Lower leg skin (tissue), 4 donors: ENCODE data around the gene SPTB. TPM values are rescaled to one million over a fixed set of nuclear protein-coding genes. Genes with fewer than 3 reads are reported as not detected.

Source experiments
- DNase-seq, 2 donors: peaks; one replicate each; pipeline ENCODE4 v3.0.0-alpha.2; 2019; ENCODE audit warnings: low spot score in 2 of 2
- H3K4me3 ChIP-seq: fragments of 200-600 bp; sonication (generic); 2 replicates; pipeline ENCODE4 v1.5.1; 2017; ENCODE audit warnings: mild to moderate bottlenecking, low read depth; ENCODE audit not compliant: poor library complexity, severe bottlenecking
- CTCF ChIP-seq, 3 donors: fragments of 450-650 bp; IDR thresholded peaks; one replicate each; pipeline ENCODE4 v1.5.1; 2016; ENCODE audit warnings: antibody characterized with exemption in 3 of 3, mild to moderate bottlenecking in 3 of 3, moderate library complexity in 2 of 3
- POLR2A ChIP-seq, 2 donors: fragments of 450-650 bp; IDR thresholded peaks; one replicate each; pipeline ENCODE4 v1.6.1; 2016 to 2017; ENCODE audit warnings: antibody characterized with exemption in 2 of 2, mild to moderate bottlenecking in 1 of 2, moderate library complexity in 1 of 2
- WGBS, 2 donors: methylation state at CpG; one replicate each; pipeline ENCODE4 v1.1.5; 2018; 5-methylcytosine and 5-hydroxymethylcytosine counted together
- intact Hi-C: fragments of 100-400 bp; cut with DNase I; formaldehyde crosslinking; loops from one replicate; pipeline ENCODE4 v1.15.0; 2023; ENCODE audit warnings: low total_unique reads
- total RNA-seq, 4 donors: library from RNA; depleted of rRNA; stranded (reverse); fragments of >200 nt; gene quantifications; one replicate each; pipeline ENCODE4 v1.1.0, GENCODE V29; 2016

Gene SPTB
- total RNA-seq, 4 donors from 2014 or later = 0.34 to 1.3 (median 0.92) TPM

- DNase-seq = no peak
- peak overlapping the region; percentile 44 for H3K4me3 ChIP-seq
- intact Hi-C loops = no loop called here
- TF ChIP-seq CTCF (IDR thresholded peaks at IDR 0.05) (no peak), POLR2A (IDR thresholded peaks at IDR 0.05) (no peak)
- 13 to 16% methylated on average over 39 to 41 of the region's 43 CpGs for WGBS, 2 donors
Measured at GRCh38 chr14:64878837-64879634, 671 bp downstream of the SPTB start.

- H3K4me3 ChIP-seq = no peak overlapping the region
- intact Hi-C loops = no loop called here
- TF ChIP-seq POLR2A (IDR thresholded peaks at IDR 0.05) = no peak
- TF ChIP-seq CTCF (IDR thresholded peaks at IDR 0.05) = no peak
- 95 to 99% methylated on average over 4 of the region's 4 CpGs for WGBS, 2 donors
- no peak for DNase-seq
Measured at GRCh38 chr14:64877846-64878245, 1.9 kb downstream of the SPTB start.

- no peak overlapping the region for H3K4me3 ChIP-seq
- DNase-seq = no peak
- TF ChIP-seq POLR2A (IDR thresholded peaks at IDR 0.05) (no peak), CTCF (IDR thresholded peaks at IDR 0.05) (no peak)
- intact Hi-C loops = no loop called here
- WGBS, 2 donors = 63 to 65% methylated on average over 4 of the region's 4 CpGs
Measured at GRCh38 chr14:64875350-64875749, 4.4 kb downstream of the SPTB start.

- no peak for DNase-seq
- TF ChIP-seq CTCF (IDR thresholded peaks at IDR 0.05) (no peak), POLR2A (IDR thresholded peaks at IDR 0.05) (no peak)
- H3K4me3 ChIP-seq = no peak overlapping the region
- intact Hi-C loops = no loop called here
- 77 to 93% methylated on average over 3 of the region's 3 CpGs for WGBS, 2 donors
Measured at GRCh38 chr14:64873506-64874219, 6.0 kb downstream of the SPTB start.

GRCh38 chr14:64871344-64871743, 8.4 kb downstream of the SPTB start:
- no peak overlapping the region for H3K4me3 ChIP-seq
- DNase-seq = no peak
- no peak for TF ChIP-seq CTCF (IDR thresholded peaks at IDR 0.05)
- TF ChIP-seq POLR2A (IDR thresholded peaks at IDR 0.05) = no peak
- intact Hi-C loops = no loop called here
- 80 to 83% methylated on average over 2 of the region's 2 CpGs for WGBS, 2 donors
